Measurements from ENCODE around the gene PLCD1.

PLCD1 gene

GRCh38 chr3:37984051-37984450 lies 45.4 kb downstream of the PLCD1 start:
- no peak for TF ChIP-seq CTCF (IDR thresholded peaks at IDR 0.05; ENCODE audit: insufficient read depth, low read length, poor library complexity, severe bottlenecking)
- no peak for DNase-seq (ENCODE audit: extremely low read depth, insufficient read length)
- H3K36me3 ChIP-seq (ENCODE audit: control insufficient read depth, insufficient read depth, low read length), result no peaks in the 10 kb centered on the region
- H3K27me3 ChIP-seq (replicated peaks; ENCODE audit: control insufficient read depth, insufficient read depth, low read length), result peaks cover 2% of the 10 kb centered on the region; the same call in 1 of the 2 replicates
- H3K4me3 ChIP-seq (replicated peaks; ENCODE audit: low read depth, low read length), result no peak overlapping the region

GRCh38 chr3:37982331-37982730 lies 47.1 kb downstream of the PLCD1 start:
- Histone ChIP-seq H3K27me3 (replicated peaks; ENCODE audit: control insufficient read depth, insufficient read depth, low read length) (peaks cover 2% of the 10 kb centered on the region; the same call in 1 of the 2 replicates), H3K36me3 (ENCODE audit: control insufficient read depth, insufficient read depth, low read length) (no peaks in the 10 kb centered on the region), H3K4me3 (replicated peaks; ENCODE audit: low read depth, low read length) (no peak overlapping the region)
- DNase-seq (ENCODE audit: extremely low read depth, insufficient read length), result no peak
- no peak for TF ChIP-seq CTCF (IDR thresholded peaks at IDR 0.05; ENCODE audit: insufficient read depth, low read length, poor library complexity, severe bottlenecking)

GRCh38 chr3:37981348-37981664 lies 48.1 kb downstream of the PLCD1 start:
- no peaks in the 10 kb centered on the region for H3K36me3 ChIP-seq (ENCODE audit: control insufficient read depth, insufficient read depth, low read length)
- no peak overlapping the region for H3K4me3 ChIP-seq (replicated peaks; ENCODE audit: low read depth, low read length)
- no peak for DNase-seq (ENCODE audit: extremely low read depth, insufficient read length)
- H3K27me3 ChIP-seq (replicated peaks; ENCODE audit: control insufficient read depth, insufficient read depth, low read length), result peaks cover 2% of the 10 kb centered on the region; the same call in 1 of the 2 replicates
- TF ChIP-seq CTCF (IDR thresholded peaks at IDR 0.05; ENCODE audit: insufficient read depth, low read length, poor library complexity, severe bottlenecking), result no peak

GRCh38 chr3:37980462-37981347 lies 48.7 kb downstream of the PLCD1 start:
- no peak for TF ChIP-seq CTCF (IDR thresholded peaks at IDR 0.05; ENCODE audit: insufficient read depth, low read length, poor library complexity, severe bottlenecking)
- Histone ChIP-seq H3K4me3 (replicated peaks; ENCODE audit: low read depth, low read length) (no peak overlapping the region), H3K27me3 (replicated peaks; ENCODE audit: control insufficient read depth, insufficient read depth, low read length) (peaks cover 2% of the 10 kb centered on the region; the same call in 1 of the 2 replicates), H3K36me3 (ENCODE audit: control insufficient read depth, insufficient read depth, low read length) (no peaks in the 10 kb centered on the region)
- no peak for DNase-seq (ENCODE audit: extremely low read depth, insufficient read length)

GRCh38 chr3:37979541-37980461 lies 49.6 kb downstream of the PLCD1 start:
- DNase-seq (ENCODE audit: extremely low read depth, insufficient read length), result no peak
- TF ChIP-seq CTCF (IDR thresholded peaks at IDR 0.05; ENCODE audit: insufficient read depth, low read length, poor library complexity, severe bottlenecking), result no peak
- Histone ChIP-seq H3K27me3 (replicated peaks; ENCODE audit: control insufficient read depth, insufficient read depth, low read length) (peaks cover 2% of the 10 kb centered on the region; the same call in 1 of the 2 replicates), H3K4me3 (replicated peaks; ENCODE audit: low read depth, low read length) (no peak overlapping the region), H3K36me3 (ENCODE audit: control insufficient read depth, insufficient read depth, low read length) (no peaks in the 10 kb centered on the region)

All from GM06990 (cell line).